HG02798 (cell line): ENCODE measurements around the gene ZSCAN21.

Source experiments
- ATAC-seq: cut with Tn5 transposase; IDR thresholded peaks from one replicate; pipeline ENCODE4 v1.9.1; 2021; ENCODE audit warnings: mild to moderate bottlenecking; ENCODE audit not compliant: unreplicated experiment, poor library complexity

ZSCAN21 gene

DNA sequence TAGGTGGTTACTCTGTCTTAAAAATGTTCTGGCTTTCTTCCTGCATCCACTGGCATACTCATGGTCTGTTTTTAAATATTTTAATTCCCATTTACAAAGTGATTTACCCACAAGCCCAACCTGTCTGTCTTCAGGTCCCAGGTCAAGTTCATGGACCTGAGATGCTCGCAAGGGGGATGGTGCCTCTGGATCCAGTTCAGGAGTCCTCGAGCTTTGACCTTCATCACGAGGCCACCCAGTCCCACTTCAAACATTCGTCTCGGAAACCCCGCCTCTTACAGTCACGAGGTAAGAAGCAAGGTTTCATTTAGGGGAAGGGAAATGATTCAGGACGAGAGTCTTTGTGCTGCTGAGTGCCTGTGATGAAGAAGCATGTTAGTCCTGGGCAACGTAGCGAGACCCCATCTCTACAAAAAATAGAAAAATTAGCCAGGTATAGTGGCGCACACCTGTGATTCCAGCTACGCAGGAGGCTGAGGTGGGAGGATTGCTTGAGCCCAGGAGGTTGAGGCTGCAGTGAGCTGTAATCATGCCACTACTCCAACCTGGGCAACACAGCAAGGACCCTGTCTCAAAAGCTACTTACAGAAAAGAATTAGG, 25.5 kb upstream of the ZSCAN21 start:
- ATAC-seq, result no peak

DNA sequence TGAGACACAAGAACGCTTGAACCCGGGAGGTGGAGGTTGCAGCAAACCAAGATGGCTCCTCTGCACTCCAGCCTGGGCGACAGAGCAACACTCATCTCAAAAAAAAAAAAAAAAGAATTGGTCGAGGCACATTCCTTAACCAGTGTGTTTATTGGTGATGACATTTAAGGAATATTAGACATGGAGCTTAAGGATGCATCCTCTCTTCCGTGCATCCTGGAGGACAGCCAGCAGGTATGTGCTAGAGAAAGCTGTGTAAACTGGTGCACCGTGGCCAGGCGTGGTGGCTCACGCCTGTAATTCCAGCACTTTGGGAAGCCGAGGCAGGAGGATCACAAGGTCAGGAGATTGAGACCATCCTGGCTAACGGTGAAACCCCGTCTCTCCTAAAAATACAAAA, 22.4 kb upstream of the ZSCAN21 start:
- no peak for ATAC-seq

DNA sequence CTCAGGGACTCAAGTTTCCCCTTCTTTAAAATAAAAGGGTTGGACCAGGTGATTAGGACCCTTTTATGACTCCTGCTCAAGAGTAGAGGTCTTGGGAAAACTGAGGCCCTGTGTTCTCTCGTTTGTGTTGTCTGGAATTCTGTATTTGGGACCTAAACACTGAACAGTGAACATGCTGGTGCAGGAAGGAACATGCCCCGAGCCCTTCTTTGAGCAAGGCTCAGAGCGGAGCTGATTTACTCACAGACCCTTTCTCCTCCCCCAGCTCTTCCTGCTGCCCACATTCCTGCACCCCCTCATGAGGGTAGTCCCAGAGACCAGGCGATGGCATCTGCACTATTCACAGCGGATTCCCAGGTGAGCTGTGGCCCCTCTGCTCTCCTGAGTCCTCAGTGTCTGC, 20.0 kb upstream of the ZSCAN21 start:
- no peak for ATAC-seq

DNA sequence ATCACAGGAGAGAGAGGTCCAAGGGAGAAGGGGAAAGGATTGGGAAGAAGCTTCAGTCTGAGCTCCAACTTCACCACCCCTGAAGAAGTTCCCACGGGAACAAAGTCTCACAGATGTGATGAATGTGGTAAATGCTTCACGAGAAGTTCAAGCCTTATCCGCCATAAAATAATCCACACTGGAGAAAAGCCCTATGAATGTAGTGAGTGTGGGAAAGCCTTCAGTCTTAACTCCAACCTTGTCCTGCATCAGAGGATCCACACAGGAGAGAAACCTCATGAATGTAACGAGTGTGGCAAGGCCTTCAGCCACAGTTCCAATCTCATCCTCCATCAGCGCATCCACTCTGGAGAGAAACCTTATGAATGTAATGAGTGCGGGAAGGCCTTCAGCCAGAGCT, 16.0 kb upstream of the ZSCAN21 start:
- ATAC-seq, result no peak

DNA sequence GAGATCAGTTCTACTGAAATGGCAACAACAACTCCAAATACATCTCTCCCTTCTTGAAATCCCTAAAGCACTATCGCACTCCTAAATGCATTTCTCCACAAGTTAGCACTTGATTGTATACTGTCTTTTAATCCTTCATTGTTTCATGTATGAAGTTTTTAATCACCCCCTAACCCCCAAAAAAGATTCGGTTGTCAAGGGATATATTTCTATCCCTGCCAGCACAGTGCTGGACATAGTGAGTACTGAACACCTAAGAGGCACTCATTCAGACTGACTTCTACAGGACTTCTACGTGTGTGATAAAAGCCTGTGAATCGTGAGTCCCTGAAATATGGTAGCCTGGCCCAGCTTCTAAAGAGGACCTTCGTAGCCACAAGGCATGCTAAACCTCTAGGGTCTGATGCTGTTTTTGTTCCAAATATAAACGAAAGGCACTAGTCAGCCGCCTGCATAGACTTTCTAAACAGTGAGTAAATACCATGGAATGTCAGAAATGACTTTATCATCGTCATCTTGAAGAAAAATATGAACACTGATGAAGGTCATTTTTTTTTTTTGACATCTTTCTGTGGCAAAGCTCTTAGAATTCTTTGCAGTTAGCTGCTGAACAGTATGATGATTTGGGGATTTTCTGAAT, 14.6 kb upstream of the ZSCAN21 start:
- no peak for ATAC-seq

DNA sequence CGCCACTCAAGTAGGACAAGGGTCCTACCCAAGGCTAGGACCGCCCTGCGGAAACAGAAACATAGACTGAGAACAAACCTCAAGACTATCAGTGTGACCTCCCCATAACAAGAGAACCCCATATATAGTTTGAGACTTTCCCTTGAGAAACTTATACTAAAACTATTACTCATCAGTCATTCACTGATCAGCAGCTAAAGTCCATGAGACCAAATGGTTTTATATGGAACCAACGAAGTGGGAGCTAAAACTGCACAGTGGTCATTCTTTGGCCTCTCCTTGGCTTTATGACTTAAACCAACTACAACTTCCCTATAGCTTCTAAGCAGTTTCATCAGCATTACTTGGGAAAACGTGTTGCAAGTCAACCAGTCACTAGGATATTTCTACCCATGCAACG, 13.7 kb upstream of the ZSCAN21 start:
- ATAC-seq, result no peak

DNA sequence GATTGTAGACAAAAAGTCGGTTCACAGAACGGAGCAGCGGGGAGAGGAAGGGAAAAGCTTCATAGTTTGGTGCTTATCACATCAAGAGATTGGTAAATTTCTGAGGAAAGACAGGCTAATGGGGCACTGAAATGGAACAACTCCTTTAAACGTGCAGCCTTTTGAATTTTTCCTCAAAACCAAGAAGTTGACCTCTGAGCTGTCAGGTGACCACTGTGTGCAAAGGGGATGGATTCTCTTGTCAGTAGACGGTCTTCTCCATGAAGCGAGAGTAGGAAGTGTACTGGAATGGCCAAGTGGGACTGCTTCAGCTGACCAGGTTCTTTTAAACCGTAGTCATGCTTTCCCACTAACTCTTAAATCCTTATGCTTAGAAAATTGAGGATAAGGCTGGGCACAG, 11.2 kb upstream of the ZSCAN21 start:
- no peak for ATAC-seq

DNA sequence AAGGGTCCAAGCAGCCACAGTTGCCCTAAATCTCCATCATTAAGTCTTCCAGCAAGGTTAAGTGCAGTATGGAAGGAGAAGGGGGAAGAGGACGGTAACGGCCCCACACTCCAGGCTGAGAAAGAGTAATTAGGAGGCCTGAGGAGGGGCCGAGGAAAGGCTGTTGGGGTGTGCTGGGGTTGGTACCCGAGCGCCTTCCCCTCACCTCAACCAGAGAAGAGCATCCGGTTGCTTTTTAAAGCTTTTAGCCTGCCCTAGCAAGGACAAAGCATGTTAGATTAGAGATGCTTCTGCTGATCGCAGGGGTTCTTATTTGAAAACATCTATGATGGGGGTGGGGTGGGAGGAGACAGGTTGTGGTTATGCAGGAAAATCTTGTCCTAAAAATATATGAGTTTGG, 9.0 kb upstream of the ZSCAN21 start:
- no peak for ATAC-seq

DNA sequence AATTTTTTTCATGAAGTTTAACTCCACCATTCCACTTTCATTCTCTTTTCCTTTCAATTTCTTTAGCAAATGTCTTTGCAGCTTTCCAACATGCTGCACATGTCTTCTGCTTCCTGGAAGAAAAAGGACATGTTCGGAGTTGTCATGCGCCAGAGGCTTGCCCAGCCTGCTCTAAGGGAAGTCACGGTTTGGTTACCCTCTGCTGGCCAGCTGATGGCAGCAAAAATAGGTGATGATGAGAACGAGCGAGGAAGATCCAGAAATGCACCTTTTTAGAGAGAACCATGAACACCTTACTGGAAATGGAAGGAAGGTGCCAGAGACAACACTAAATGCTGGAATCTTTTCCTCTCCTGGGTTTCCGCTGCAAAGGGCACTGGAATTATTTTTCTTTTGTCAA, 4.9 kb upstream of the ZSCAN21 start:
- no peak for ATAC-seq

DNA sequence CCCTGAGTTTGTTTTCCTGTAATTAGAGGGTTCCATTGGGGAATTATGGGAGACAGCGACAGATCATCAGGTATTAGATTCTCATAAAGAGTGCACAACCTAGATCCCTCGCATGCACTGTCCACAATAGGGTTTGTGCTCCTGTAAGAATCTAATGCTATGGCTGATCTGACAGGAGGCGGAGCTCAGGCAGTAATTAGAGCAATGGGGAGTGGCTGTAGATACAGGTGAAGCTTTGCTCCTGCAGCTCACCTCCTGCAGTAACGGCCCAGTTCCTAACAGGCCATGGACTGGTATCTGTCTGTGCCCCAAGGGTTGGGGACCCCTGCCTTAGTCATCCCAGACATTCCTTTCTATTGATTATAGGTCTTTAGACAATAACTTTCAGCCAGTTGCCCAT, 894 bp upstream of the ZSCAN21 start:
- ATAC-seq, result no peak

DNA sequence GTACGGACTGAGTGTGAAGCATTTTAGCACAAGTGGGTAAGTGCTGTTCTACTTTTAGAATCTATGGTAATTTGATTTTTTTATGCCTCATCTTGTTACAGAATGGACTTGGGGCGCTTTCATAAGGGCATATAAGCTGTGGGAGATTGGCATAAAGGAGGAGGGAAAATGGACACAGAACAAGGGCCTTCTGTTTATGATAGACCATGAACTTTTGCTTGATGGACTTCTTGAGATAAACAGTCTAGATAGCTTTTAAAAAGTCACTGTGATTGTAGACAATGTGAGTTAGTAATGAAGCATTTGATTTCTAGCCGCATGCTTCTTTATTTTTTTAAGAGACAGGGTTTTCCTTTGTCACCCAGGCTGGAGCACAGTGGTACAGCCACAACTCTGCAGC, 2.0 kb downstream of the ZSCAN21 start:
- no peak for ATAC-seq

DNA sequence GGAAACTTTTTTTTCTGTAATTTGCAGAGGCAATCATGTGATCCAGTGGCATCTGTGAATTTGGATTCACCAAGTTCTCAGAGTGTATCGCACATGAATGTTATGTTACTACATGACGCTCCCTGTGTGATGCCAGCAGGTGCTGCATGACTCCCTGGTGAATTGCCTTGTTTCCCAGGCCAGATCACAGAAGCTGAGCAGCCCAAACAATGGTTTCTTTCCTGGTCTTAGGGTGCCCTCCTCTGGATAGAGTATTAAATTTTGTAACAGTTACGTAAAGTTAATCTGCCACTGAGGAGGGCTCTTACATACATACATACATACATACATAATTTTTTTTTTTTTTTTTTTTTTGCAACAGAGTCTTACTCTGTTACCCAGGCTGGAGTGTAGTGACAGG, 3.6 kb downstream of the ZSCAN21 start:
- ATAC-seq, result no peak

DNA sequence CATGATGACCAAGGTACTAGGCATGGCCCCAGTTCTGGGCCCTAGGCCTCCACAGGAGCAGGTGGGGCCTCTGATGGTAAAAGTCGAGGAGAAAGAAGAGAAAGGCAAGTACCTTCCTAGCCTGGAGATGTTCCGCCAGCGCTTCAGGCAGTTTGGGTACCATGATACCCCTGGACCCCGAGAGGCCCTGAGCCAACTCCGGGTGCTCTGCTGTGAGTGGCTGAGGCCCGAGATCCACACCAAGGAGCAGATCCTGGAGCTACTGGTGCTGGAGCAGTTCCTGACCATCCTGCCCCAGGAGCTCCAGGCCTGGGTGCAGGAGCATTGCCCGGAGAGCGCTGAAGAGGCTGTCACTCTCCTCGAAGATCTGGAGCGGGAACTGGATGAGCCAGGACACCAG, 7.4 kb downstream of the ZSCAN21 start:
- no peak for ATAC-seq

DNA sequence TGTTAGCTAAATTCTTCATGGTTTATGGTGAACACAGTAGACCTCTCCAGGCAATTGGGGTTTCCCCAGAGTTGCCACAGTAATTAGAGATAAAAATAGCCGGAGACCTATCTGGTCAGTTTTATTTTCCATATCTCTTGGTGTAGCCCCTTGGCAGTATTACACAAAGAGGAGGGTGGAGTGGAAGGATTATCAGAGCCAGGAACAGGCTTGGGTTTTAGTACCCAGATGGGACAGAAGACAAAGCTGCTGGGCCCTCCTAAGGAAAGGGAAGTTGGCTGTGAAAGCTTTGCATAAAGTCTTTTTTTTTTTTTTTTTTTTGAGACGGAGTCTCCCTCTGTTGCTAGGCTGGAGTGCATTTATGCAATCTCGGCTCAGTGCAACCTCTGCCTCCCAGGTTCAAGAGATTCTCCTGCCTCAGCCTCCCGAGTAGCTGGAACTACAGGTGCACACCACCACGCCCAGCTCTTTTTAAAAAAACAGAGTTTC, 9.7 kb downstream of the ZSCAN21 start:
- ATAC-seq, result no peak

DNA sequence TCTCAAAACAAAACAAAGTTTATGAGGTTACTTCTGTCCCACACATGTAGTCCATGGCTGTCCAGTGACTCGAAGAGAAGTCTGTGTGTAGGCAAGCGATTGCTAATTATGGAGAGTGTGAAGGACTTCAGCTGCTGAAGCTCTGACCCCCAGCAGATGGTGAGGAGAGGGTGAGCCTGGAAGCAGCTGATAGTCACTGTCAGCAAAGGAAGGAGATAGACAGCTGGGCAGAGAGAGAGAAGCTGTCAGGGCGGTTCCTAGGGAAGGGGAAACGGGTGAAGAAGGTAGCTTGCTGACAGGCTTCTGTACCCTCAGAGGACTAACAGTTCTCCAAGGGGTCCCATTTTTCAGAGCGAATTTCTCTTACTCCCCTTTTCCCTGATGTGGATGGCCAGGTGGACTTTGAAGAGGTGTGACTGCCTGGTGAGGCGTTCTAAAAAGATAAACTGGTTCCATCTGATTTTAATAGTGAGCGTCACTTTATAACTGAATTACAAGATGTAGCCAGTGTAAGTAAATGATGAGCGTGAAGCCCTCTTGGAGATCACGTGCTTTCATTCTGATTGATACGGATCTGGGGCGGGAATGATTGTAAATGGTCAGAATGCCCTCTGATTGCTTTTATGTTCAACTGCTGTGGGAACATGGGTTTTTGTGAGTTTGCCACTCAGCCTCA, 12.1 kb downstream of the ZSCAN21 start:
- ATAC-seq, result no peak

DNA sequence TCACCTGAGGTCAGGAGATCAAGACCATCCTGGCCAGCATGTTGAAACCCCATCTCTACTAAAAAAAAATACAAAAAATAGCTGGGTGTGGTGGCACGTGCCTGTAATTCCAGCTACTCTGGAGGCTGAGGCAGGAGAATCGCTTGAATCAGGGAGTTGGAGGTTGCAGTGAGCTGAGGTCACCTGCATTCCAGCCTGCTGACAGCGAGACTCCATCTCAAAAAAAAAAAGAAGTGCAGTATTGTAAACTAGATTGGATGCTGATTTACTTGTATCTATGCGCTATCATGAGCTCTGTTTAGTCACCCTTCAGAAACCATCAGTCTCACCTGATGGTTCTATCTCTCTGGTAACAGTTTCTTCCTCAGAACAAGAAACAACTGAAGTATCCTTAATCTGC, 13.8 kb downstream of the ZSCAN21 start:
- no peak for ATAC-seq

DNA sequence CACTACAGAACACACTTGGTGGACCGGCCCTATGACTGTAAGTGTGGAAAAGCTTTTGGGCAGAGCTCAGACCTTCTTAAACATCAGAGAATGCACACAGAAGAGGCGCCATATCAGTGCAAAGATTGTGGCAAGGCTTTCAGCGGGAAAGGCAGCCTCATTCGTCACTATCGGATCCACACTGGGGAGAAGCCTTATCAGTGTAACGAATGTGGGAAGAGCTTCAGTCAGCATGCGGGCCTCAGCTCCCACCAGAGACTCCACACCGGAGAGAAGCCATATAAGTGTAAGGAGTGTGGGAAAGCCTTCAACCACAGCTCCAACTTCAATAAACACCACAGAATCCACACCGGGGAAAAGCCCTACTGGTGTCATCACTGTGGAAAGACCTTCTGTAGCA, 14.6 kb downstream of the ZSCAN21 start:
- ATAC-seq, result no peak

DNA sequence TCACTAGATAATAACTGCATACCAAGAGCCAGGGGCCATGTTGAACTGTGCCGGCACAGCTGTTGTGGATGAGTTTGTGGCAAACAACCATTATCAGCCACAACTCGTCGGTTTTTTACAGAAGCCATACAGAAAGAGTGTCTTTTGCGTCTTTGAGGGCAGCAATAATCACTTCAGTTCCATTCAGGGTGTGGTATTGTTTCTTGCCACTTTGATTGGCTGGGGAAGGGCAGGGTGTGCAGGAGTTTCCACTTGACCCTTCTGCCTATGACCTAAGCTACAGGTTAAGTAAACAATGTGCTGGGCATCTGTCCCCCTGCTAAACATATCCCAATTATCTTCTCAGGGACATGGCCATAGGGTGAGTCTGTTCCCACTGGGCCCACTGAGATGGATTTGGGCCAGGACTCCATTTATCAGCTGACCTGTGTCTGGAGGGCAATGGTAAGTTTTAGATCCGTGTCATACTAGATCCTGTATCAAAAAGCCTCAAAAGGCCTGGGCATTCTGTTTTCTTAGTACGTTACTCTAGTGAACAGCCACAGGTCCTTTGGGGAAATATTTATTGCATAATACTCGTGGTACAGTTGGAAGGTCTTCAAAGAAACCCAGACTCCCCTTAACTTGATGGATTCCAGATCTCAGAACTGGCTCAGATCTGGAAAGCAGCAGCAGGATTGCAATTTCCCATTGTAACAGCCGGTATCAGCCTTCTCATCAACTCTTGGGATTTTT, 16.0 kb downstream of the ZSCAN21 start:
- no peak for ATAC-seq

DNA sequence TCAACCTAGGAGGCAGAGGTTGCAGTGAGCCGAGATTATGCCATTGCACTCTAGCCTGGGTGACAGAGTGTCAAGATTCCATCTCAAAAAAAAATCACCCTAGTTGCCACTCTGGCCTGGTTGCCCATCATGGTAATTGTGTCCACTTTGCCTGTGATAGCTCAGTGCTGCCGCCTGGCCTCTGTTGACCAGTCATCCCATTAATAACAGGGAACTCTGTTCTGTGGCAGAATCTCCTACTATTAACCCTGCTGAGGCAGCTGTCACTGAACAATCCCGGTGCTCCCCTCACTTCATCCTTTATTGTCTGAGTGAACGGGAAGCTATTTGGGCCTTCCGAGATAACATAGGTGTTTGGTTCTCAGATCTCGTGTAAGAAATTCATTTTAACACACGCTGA, 17.4 kb downstream of the ZSCAN21 start:
- ATAC-seq, result no peak

DNA sequence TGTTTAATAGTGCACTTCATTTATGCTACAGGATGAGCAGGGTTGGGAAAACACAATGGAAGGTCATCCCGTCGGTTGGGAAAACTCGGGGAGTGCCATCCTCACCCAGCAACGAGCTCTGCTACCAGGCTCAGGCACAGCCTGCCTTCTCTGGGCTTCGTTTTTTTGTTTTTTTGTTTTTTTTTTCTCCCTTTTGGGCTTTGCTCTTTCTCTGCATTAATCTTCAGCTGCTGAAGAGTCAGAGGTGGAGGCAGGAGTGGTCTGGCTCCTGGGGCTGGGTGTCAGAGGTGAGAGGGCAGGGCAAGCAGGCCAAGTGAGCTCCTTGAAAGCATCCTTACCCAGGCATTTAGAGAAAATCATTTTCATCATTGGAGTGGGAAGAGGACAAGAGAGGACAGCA, 20.4 kb downstream of the ZSCAN21 start:
- ATAC-seq, result no peak

DNA sequence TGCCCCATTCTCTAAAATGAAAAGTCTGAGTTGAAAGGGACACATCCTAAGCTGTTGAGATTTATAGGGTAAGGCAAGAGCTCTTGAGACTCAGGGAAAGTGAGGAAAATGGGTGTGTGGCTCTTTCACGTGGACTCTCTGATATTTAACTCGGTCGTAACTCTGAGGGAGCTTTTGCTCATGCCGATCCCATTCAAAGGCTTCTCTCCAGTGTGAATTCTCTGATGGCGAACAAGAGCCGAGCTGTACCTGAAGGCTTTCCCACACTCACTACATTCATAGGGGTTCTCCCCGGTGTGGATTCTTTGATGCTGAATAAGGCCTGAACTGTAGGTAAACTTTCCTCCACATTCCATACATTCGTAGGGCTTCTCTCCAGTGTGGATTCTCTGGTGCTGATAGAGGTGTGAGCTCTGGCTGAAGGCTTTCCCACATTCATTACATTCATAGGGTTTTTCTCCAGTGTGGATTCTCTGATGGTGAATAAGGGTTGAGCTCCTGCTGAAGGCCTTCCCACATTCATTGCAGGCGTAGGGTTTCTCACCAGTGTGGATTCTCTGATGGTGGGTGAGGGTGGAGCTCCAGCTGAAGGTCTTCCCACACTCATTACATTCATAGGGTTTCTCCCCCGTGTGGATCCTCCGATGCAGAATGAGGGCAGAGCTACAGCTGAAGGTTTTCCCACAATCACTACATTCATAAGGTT, 21.6 kb downstream of the ZSCAN21 start:
- no peak for ATAC-seq
